ENCODE data around the gene C16orf74.

C16orf74 gene

DNA sequence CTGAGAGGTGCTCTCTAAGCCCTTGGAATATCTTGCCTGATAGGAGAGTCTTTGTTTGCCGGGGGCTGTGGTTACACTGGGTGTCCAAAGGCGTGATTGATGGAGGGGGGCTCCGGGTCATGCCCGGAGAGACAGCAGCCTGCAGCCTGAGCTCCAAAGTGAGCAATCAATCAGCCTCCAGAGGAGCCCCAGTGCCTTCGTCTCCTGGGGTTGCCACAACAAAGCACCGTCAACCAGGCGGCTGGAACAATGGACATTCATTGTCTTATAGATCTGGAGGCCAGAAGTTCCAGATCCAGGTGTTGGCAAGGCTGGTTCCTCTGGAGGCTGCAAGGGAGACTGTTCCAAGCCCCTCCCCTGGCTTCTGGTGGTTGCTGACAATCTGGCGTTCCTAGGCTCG is 38.1 kb downstream of the C16orf74 start:
- Histone ChIP-seq H3K36me3 (ENCODE audit: insufficient read depth, low read length) (no peaks in the 10 kb centered on the region), H3K9me3 (ENCODE audit: low read length) (no peaks in the 10 kb centered on the region)

DNA sequence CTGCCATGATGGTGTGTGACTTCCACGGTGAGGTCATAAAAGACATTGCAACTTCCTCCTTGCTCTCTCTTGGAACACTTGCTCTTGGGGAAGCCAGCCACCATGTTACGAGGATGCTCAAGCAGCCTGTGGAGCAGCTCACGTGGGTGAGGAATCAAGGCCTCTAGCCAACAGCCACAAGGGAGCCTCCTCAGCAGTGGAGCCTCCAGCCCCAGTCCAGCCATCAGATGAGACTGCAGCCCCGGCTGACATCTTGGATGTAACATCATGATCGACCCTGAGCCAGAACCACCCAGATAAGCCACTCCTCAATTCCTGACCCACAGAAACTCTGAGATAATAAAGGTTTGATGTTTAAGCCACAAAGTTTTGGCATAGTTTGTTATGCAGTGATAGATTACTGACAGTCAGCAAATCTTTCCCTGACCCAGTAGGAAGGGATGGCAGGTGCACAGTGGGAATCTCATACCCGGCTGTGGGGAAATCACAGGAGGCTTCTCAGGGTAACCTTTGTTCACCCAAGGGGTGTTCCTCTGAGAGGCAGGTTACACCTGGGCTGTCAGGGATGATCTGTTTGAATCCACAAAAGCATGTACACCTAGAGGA is 38.8 kb downstream of the C16orf74 start:
- no peaks in the 10 kb centered on the region for H3K9me3 ChIP-seq (ENCODE audit: low read length)
- H3K36me3 ChIP-seq (ENCODE audit: insufficient read depth, low read length) = no peaks in the 10 kb centered on the region
- no peaks in the 10 kb centered on the region for H3K4me1 ChIP-seq (ENCODE audit: insufficient read depth, low read length)
- no peak overlapping the region for H3K9ac ChIP-seq (ENCODE audit: low read length)
- H3K4me3 ChIP-seq (ENCODE audit: low read depth in 1 of 2, low read length in 2 of 2) = no peak overlapping the region
- H3K27ac ChIP-seq (ENCODE audit: low read depth, low read length) = no peak overlapping the region
- no peaks in the 10 kb centered on the region for H3K27me3 ChIP-seq (ENCODE audit: control insufficient read depth in 1 of 2, insufficient read depth in 2 of 2, low read length in 2 of 2)

More for the DNA sequence above, 38.1 kb downstream of the C16orf74 start:
- no peak overlapping the region for H3K27ac ChIP-seq (ENCODE audit: low read depth, low read length)
- H3K9ac ChIP-seq (ENCODE audit: low read length) = no peak overlapping the region
- H3K4me1 ChIP-seq (ENCODE audit: insufficient read depth, low read length) = no peaks in the 10 kb centered on the region
- peaks cover 0 to 4% of the 10 kb centered on the region in 2 donors for H3K27me3 ChIP-seq (ENCODE audit: control insufficient read depth in 1 of 2, insufficient read depth in 2 of 2, low read length in 2 of 2)
- H3K4me3 ChIP-seq (ENCODE audit: low read depth in 1 of 2, low read length in 2 of 2) = no peak overlapping the region

DNA sequence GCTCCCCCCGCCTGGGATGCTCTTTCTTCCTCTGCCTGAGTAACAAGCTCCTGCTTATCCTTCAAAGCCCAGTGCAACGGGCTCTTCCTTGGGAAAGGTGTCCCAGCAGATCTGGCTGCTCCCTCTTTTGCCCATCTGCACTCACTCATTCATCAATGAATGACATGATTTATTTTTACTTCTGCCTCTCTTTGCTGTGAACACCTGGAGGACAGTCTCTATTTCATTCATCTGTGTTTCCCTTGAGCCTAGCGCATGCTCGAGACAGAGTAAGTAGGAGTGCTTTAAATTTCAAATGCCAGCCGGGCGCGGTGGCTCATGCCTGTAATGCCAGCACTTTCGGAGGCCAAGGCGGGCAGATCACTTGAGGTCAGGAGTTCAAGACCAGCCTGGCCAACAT is 40.2 kb downstream of the C16orf74 start:
- Histone ChIP-seq H3K36me3 (ENCODE audit: insufficient read depth, low read length) (no peaks in the 10 kb centered on the region), H3K27me3 (ENCODE audit: control insufficient read depth in 1 of 2, insufficient read depth in 2 of 2, low read length in 2 of 2) (no peaks in the 10 kb centered on the region), H3K4me1 (ENCODE audit: insufficient read depth, low read length) (no peaks in the 10 kb centered on the region)

GRCh38 chr16:85709766-85710585 is 40.9 kb downstream of the C16orf74 start:
- Histone ChIP-seq H3K9me3 (ENCODE audit: low read length) (no peaks in the 10 kb centered on the region), H3K9ac (ENCODE audit: low read length) (no peak overlapping the region), H3K27ac (ENCODE audit: low read depth, low read length) (no peak overlapping the region), H3K27me3 (ENCODE audit: control insufficient read depth in 1 of 2, insufficient read depth in 2 of 2, low read length in 2 of 2) (no peaks in the 10 kb centered on the region), H3K4me3 (ENCODE audit: low read depth in 1 of 2, low read length in 2 of 2) (no peak overlapping the region), H3K4me1 (ENCODE audit: insufficient read depth, low read length) (no peaks in the 10 kb centered on the region), H3K36me3 (ENCODE audit: insufficient read depth, low read length) (no peaks in the 10 kb centered on the region)

More for the DNA sequence above, 40.2 kb downstream of the C16orf74 start:
- Histone ChIP-seq H3K4me3 (ENCODE audit: low read depth in 1 of 2, low read length in 2 of 2) (no peak overlapping the region), H3K9ac (ENCODE audit: low read length) (no peak overlapping the region), H3K27ac (ENCODE audit: low read depth, low read length) (no peak overlapping the region), H3K9me3 (ENCODE audit: low read length) (no peaks in the 10 kb centered on the region)

GRCh38 chr16:85708338-85708737 is 42.6 kb downstream of the C16orf74 start:
- H3K4me1 ChIP-seq (ENCODE audit: insufficient read depth, low read length) = no peaks in the 10 kb centered on the region
- H3K36me3 ChIP-seq (ENCODE audit: insufficient read depth, low read length) = no peaks in the 10 kb centered on the region
- no peaks in the 10 kb centered on the region for H3K9me3 ChIP-seq (ENCODE audit: low read length)
- H3K9ac ChIP-seq (ENCODE audit: low read length) = no peak overlapping the region
- H3K4me3 ChIP-seq (ENCODE audit: low read depth in 1 of 2, low read length in 2 of 2) = no peak overlapping the region
- no peak overlapping the region for H3K27ac ChIP-seq (ENCODE audit: low read depth, low read length)
- no peaks in the 10 kb centered on the region for H3K27me3 ChIP-seq (ENCODE audit: control insufficient read depth in 1 of 2, insufficient read depth in 2 of 2, low read length in 2 of 2)

- Histone ChIP-seq H3K9me3 (ENCODE audit: low read length) (no peaks in the 10 kb centered on the region), H3K36me3 (ENCODE audit: insufficient read depth, low read length) (no peaks in the 10 kb centered on the region)
Observed at GRCh38 chr16:85707528-85708095, 43.3 kb downstream of the C16orf74 start.

GRCh38 chr16:85706449-85707034 is 44.4 kb downstream of the C16orf74 start:
- no peak overlapping the region for H3K9ac ChIP-seq (ENCODE audit: low read length)

More at GRCh38 chr16:85707528-85708095, 43.3 kb downstream of the C16orf74 start:
- no peak overlapping the region for H3K9ac ChIP-seq (ENCODE audit: low read length)
- no peak overlapping the region for H3K27ac ChIP-seq (ENCODE audit: low read depth, low read length)
- H3K27me3 ChIP-seq (ENCODE audit: control insufficient read depth in 1 of 2, insufficient read depth in 2 of 2, low read length in 2 of 2) = no peaks in the 10 kb centered on the region
- H3K4me1 ChIP-seq (ENCODE audit: insufficient read depth, low read length) = no peaks in the 10 kb centered on the region
- no peak overlapping the region for H3K4me3 ChIP-seq (ENCODE audit: low read depth in 1 of 2, low read length in 2 of 2)

DNA sequence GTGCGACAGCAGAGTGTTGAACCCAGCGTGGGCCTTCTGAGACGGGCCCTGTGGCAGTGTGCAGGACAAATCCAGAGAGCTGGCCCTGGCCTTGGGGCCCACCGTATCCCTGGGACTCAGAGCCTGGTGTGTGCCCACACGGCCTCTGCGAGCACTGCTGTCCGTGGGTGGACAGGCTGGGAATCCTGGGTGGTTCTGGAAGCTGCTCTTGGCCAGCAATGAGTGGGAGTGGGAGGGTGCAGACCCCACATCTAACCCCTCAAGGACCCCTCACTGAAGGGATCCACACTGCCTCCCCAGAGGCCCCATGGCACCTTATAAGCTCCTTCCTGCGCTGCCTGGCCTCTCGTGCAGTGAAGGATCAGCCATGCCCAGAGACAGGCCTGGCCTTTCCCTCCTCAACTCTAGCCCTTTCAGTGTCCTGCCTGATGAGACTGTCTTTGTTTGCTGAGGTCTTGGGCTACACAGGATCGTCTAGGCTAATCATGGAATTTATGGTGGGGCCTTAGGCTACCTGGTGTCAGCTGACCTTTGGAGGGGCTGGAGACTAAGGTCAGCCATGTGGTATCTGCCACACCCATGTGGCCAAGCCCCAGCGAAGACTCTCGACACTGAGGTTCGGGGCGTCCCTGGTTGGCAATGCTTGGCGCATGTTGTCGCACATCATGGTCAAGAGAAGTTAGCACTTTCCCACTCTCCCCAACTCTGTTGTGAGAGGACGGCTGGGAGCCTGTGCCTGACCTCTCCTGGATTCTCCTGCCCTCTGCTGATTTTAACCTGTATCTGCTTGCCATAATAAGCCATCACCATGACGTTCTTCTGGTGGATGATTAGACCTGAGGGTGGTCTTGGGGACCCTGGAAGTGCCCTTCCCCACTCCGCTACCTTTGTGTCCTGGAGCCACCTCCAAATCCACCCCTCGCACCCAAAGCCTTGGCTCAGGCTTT is 45.7 kb downstream of the C16orf74 start:
- Histone ChIP-seq H3K36me3 (ENCODE audit: insufficient read depth, low read length) (no peaks in the 10 kb centered on the region), H3K9me3 (ENCODE audit: low read length) (no peaks in the 10 kb centered on the region), H3K27me3 (ENCODE audit: control insufficient read depth in 1 of 2, insufficient read depth in 2 of 2, low read length in 2 of 2) (no peaks in the 10 kb centered on the region), H3K27ac (ENCODE audit: low read depth, low read length) (no peak overlapping the region), H3K9ac (ENCODE audit: low read length) (no peak overlapping the region), H3K4me1 (ENCODE audit: insufficient read depth, low read length) (no peaks in the 10 kb centered on the region), H3K4me3 (ENCODE audit: low read depth in 1 of 2, low read length in 2 of 2) (no peak overlapping the region)

More at GRCh38 chr16:85706449-85707034, 44.4 kb downstream of the C16orf74 start:
- no peak overlapping the region for H3K27ac ChIP-seq (ENCODE audit: low read depth, low read length)
- H3K36me3 ChIP-seq (ENCODE audit: insufficient read depth, low read length) = no peaks in the 10 kb centered on the region
- H3K9me3 ChIP-seq (ENCODE audit: low read length) = no peaks in the 10 kb centered on the region
- no peaks in the 10 kb centered on the region for H3K27me3 ChIP-seq (ENCODE audit: control insufficient read depth in 1 of 2, insufficient read depth in 2 of 2, low read length in 2 of 2)
- H3K4me3 ChIP-seq (ENCODE audit: low read depth in 1 of 2, low read length in 2 of 2) = no peak overlapping the region
- no peaks in the 10 kb centered on the region for H3K4me1 ChIP-seq (ENCODE audit: insufficient read depth, low read length)

- no peak overlapping the region for H3K9ac ChIP-seq (ENCODE audit: low read length)
- H3K4me3 ChIP-seq (ENCODE audit: low read depth in 1 of 2, low read length in 2 of 2) = no peak overlapping the region
- no peaks in the 10 kb centered on the region for H3K36me3 ChIP-seq (ENCODE audit: insufficient read depth, low read length)
- no peak overlapping the region for H3K27ac ChIP-seq (ENCODE audit: low read depth, low read length)
- H3K9me3 ChIP-seq (ENCODE audit: low read length) = no peaks in the 10 kb centered on the region
- no peaks in the 10 kb centered on the region for H3K27me3 ChIP-seq (ENCODE audit: control insufficient read depth in 1 of 2, insufficient read depth in 2 of 2, low read length in 2 of 2)
- H3K4me1 ChIP-seq (ENCODE audit: insufficient read depth, low read length) = no peaks in the 10 kb centered on the region
Observed at GRCh38 chr16:85704011-85704410, 46.9 kb downstream of the C16orf74 start.

DNA sequence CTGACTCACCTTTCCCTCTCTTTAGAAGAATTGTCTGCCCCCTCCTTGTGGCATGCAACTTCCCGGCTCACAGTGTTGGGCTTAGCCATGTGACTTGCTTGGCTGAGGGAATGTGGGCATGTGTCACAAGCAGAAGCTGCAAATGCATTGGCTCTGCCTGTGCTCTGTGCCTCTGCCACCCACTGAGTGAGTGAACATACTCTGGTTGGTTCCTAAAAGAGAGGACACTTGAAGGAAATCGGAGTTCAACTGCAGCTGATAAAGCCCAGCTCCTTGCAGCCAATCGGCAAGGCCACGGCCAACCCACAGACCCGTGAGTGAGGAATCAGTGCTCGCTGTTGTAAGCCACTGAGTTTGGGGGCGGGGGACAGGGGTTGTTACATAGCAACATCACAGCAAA is 51.3 kb downstream of the C16orf74 start:
- Histone ChIP-seq H3K27ac (ENCODE audit: low read depth, low read length) (no peak overlapping the region), H3K4me1 (ENCODE audit: insufficient read depth, low read length) (no peaks in the 10 kb centered on the region), H3K36me3 (ENCODE audit: insufficient read depth, low read length) (no peaks in the 10 kb centered on the region), H3K9ac (ENCODE audit: low read length) (no peak overlapping the region), H3K9me3 (ENCODE audit: low read length) (no peaks in the 10 kb centered on the region), H3K27me3 (ENCODE audit: control insufficient read depth in 1 of 2, insufficient read depth in 2 of 2, low read length in 2 of 2) (peaks cover 0 to 9% of the 10 kb centered on the region in 2 donors), H3K4me3 (ENCODE audit: low read depth in 1 of 2, low read length in 2 of 2) (no peak overlapping the region)
